T1000 (cell line): ENCODE data around the gene HNRNPC.

Experiments
- DNase-seq: peaks from one replicate; lab custom pipeline; 2025; ENCODE audit warnings: mixed read lengths; lab: John Stamatoyannopoulos, UW

Gene HNRNPC

GRCh38 chr14:21210023-21210422, 59.2 kb downstream of the HNRNPC start:
- DNase-seq = no peak

GRCh38 chr14:21209185-21209584, 60.1 kb downstream of the HNRNPC start:
- DNase-seq = no peak

- DNase-seq = no peak
Observed at GRCh38 chr14:21208554-21208953, 60.7 kb downstream of the HNRNPC start.

GRCh38 chr14:21206753-21207684, 62.2 kb downstream of the HNRNPC start:
- no peak for DNase-seq

GRCh38 chr14:21205678-21206581, 63.3 kb downstream of the HNRNPC start:
- DNase-seq = no peak

- DNase-seq = no peak
Observed at GRCh38 chr14:21205026-21205677, 64.1 kb downstream of the HNRNPC start.

GRCh38 chr14:21204167-21205025, 64.8 kb downstream of the HNRNPC start:
- no peak for DNase-seq

GRCh38 chr14:21203470-21204166, 65.6 kb downstream of the HNRNPC start:
- DNase-seq = no peak

- DNase-seq = no peak
Observed at GRCh38 chr14:21202463-21203358, 66.5 kb downstream of the HNRNPC start.

GRCh38 chr14:21201732-21202462, 67.3 kb downstream of the HNRNPC start:
- DNase-seq = no peak

GRCh38 chr14:21200752-21201461, 68.3 kb downstream of the HNRNPC start:
- DNase-seq = no peak

GRCh38 chr14:21199611-21200560, 69.4 kb downstream of the HNRNPC start:
- no peak for DNase-seq

GRCh38 chr14:21197418-21198205, 71.6 kb downstream of the HNRNPC start:
- no peak for DNase-seq

GRCh38 chr14:21194597-21194996, 74.6 kb downstream of the HNRNPC start:
- no peak for DNase-seq

GRCh38 chr14:21192875-21193535, 76.2 kb downstream of the HNRNPC start:
- no peak for DNase-seq

- DNase-seq = no peak
Observed at GRCh38 chr14:21192447-21192822, 76.8 kb downstream of the HNRNPC start.
